A673 (cell line): ENCODE results near the gene NPTX1.

Source experiments
- EZH2 ChIP-seq: fragments of 200-600 bp; sonication (generic); IDR thresholded peaks from 2 replicates; pipeline ENCODE4 v1.6.1; 2017; ENCODE audit warnings: borderline replicate concordance, low read depth, mild to moderate bottlenecking, mixed read lengths, antibody characterized with exemption, low read length; ENCODE audit not compliant: poor library complexity, severe bottlenecking
- TF ChIP-seq, protein P1 (sequence below): fragments of 300-800, 200-600 bp; sonication (generic); conservative IDR thresholded peaks from 2 replicates; pipeline ENCODE4 v1.5.1; 2017; ENCODE audit warnings: low read depth, mild to moderate bottlenecking, antibody characterized with exemption, low read length, moderate library complexity, mixed read lengths

GRCh38 chr17:80422981-80423380 lies 53.4 kb downstream of the NPTX1 start:
- no peak for TF ChIP-seq EZH2
- TF ChIP-seq, protein P1, sequence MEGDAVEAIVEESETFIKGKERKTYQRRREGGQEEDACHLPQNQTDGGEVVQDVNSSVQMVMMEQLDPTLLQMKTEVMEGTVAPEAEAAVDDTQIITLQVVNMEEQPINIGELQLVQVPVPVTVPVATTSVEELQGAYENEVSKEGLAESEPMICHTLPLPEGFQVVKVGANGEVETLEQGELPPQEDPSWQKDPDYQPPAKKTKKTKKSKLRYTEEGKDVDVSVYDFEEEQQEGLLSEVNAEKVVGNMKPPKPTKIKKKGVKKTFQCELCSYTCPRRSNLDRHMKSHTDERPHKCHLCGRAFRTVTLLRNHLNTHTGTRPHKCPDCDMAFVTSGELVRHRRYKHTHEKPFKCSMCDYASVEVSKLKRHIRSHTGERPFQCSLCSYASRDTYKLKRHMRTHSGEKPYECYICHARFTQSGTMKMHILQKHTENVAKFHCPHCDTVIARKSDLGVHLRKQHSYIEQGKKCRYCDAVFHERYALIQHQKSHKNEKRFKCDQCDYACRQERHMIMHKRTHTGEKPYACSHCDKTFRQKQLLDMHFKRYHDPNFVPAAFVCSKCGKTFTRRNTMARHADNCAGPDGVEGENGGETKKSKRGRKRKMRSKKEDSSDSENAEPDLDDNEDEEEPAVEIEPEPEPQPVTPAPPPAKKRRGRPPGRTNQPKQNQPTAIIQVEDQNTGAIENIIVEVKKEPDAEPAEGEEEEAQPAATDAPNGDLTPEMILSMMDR: no peak
